SK-N-SH treated with all-trans-retinoic acid at 6 μM for 48 hours (cell line): Measurements from ENCODE around the gene LAMB1.

ENCODE experiments used
- ARNTL ChIP-seq: fragments of 450-650 bp; formaldehyde crosslinking; IDR thresholded peaks from 2 replicates; pipeline ENCODE4 v1.5.0; 2020; ENCODE audit warnings: low read depth, mild to moderate bottlenecking, moderate library complexity, borderline replicate concordance
- ISL1 ChIP-seq: fragments of 250-450 bp; sonication (Bioruptor Pico); IDR thresholded peaks from 2 replicates; pipeline ENCODE4 v2.1.2; 2022; ENCODE audit warnings: mild to moderate bottlenecking, moderate library complexity
- OSR1 ChIP-seq: fragments of 250-450 bp; sonication (Bioruptor Pico); IDR thresholded peaks from 2 replicates; pipeline ENCODE4 v1.8.0; 2022; ENCODE audit warnings: moderate library complexity, mild to moderate bottlenecking, inconsistent platforms
- PATZ1 ChIP-seq: fragments of 250-450 bp; sonication (Bioruptor Pico); IDR thresholded peaks from 2 replicates; pipeline ENCODE4 v1.8.0; 2020; ENCODE audit warnings: mild to moderate bottlenecking, moderate library complexity, borderline replicate concordance
- PPARA ChIP-seq: fragments of 250-450 bp; sonication (Bioruptor Pico); IDR thresholded peaks from 2 replicates; pipeline ENCODE4 v1.5.0; 2020; ENCODE audit warnings: mild to moderate bottlenecking, borderline replicate concordance
- RARB ChIP-seq: fragments of 250-450 bp; sonication (Bioruptor Pico); IDR thresholded peaks from 2 replicates; pipeline ENCODE4 v1.8.0; 2021; ENCODE audit warnings: mild to moderate bottlenecking, moderate library complexity
- TOX ChIP-seq: fragments of 250-450 bp; sonication (Bioruptor Pico); IDR thresholded peaks from 2 replicates; pipeline ENCODE4 v1.8.0; 2021; ENCODE audit warnings: mild to moderate bottlenecking, moderate library complexity, borderline replicate concordance
- TSHZ2 ChIP-seq: fragments of 250-450 bp; sonication (Bioruptor Pico); IDR thresholded peaks from 2 replicates; pipeline ENCODE4 v1.5.0; 2020; ENCODE audit warnings: mild to moderate bottlenecking, moderate library complexity
- ZFP3 ChIP-seq: fragments of 250-450 bp; sonication (Bioruptor Pico); IDR thresholded peaks from 2 replicates; pipeline ENCODE4 v1.5.0; 2020; ENCODE audit warnings: mild to moderate bottlenecking, moderate library complexity
- ZNF70 ChIP-seq: fragments of 450-650 bp; formaldehyde crosslinking; IDR thresholded peaks from 2 replicates; pipeline ENCODE4 v1.5.0; 2020; ENCODE audit warnings: mild to moderate bottlenecking, moderate library complexity
- ZNF8 ChIP-seq: fragments of 450-650 bp; formaldehyde crosslinking; IDR thresholded peaks from 2 replicates; pipeline ENCODE4 v1.5.0; 2020; ENCODE audit warnings: mild to moderate bottlenecking, moderate library complexity

DNA sequence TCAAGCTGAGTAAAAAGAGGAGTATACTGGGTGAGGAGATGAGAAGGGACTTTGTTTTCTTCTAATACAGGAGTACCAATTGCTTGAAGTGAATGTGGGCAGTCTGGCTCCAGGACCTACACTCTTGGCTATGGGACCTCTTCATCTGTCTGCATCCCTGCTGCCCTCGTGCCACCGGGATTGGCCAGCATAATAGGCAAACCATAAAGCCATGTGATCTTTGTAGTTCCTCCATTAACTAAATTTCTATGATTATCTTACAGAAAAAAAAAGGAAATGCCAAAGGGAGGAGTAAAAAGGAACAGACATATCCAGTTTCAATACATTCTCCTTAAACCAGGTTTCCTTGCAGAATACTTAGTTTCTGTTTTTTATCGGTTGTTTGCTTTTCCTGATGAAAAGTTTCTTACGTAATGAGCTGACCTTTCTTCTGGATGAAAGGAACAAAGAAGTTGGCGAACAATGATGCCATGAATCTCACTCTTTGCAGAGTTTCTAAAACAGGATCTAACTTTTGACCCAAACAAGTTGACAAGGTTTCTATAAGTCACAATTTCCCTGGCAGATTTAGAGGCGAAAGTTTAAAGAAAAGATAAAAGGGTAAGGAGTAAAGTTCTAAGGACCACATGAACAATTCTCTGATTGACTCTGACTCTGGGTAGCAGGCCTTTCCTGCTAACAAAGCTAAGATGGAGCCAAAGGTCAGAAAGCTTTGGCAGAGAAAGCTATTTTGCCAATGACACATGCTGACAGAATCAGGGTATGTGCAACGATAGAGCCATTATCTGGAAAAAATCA is 54.1 kb downstream of the LAMB1 start:
- TF ChIP-seq PATZ1 (CRISPR knock-in tag) (0 out of 2 replicates have a peak, but pooled peaks have one; percentile 68), TOX (peak; percentile 67), PPARA (CRISPR knock-in tag) (no peak), ZNF8 (CRISPR knock-in tag) (no peak), TSHZ2 (0 out of 2 replicates have a peak, but pooled peaks have one; percentile 20), ISL1 (no peak; the same call in 1 of the 2 replicates), ARNTL (CRISPR knock-in tag) (no peak), RARB (CRISPR knock-in tag) (0 out of 2 replicates have a peak, but pooled peaks have one; percentile 17), OSR1 (0 out of 2 replicates have a peak, but pooled peaks have one; percentile 24), ZFP3 (CRISPR knock-in tag) (peak; percentile 61; the same call in 1 of the 2 replicates), ZNF70 (CRISPR knock-in tag) (no peak; the same call in 1 of the 2 replicates)
